ENCODE data around the gene PLA2G10. TPM values are rescaled to one million over a fixed set of nuclear protein-coding genes. Genes with fewer than 3 reads are reported as not detected.

PLA2G10 gene
- total and polyA plus RNA-seq, 9 of the 15 experiments (the other 6 are each of a cell fraction or from before 2014, with no cell fraction given), result not detected

DNA sequence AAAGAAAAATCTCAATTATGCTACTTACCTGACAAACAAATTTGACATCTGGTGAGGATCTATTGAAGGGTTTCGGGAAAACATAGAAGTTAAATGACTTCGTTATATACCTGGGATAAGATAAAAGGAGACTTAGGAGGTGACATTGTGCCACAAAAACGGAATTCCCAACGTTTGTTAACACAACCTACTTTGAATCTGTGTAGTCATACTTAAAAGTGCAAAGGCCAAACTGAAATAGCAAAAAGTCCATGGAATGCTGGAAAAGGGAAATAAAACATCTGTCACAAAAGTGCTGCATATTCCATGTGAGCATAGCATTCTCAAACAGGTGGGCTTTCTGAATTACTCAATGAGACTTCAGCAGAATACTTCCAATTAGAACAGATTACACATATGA lies 67.0 kb downstream of the PLA2G10 start (continued):
- TF ChIP-seq, protein P1, sequence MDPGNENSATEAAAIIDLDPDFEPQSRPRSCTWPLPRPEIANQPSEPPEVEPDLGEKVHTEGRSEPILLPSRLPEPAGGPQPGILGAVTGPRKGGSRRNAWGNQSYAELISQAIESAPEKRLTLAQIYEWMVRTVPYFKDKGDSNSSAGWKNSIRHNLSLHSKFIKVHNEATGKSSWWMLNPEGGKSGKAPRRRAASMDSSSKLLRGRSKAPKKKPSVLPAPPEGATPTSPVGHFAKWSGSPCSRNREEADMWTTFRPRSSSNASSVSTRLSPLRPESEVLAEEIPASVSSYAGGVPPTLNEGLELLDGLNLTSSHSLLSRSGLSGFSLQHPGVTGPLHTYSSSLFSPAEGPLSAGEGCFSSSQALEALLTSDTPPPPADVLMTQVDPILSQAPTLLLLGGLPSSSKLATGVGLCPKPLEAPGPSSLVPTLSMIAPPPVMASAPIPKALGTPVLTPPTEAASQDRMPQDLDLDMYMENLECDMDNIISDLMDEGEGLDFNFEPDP (CRISPR knock-in tag; IDR thresholded peaks at IDR 0.05), result no peak
- TF ChIP-seq KDM5B (IDR thresholded peaks at IDR 0.05; ENCODE audit: insufficient replicate concordance, low read depth, low read length), result no peak
- no peak for TF ChIP-seq SMARCE1 (IDR thresholded peaks at IDR 0.05)
- no peak for TF ChIP-seq POLR2G (IDR thresholded peaks at IDR 0.05; ENCODE audit: low read depth, low read length)
- TF ChIP-seq ZNF253 (CRISPR knock-in tag; conservative IDR thresholded peaks at IDR 0.05), result no peak
- TF ChIP-seq BHLHE40 (IDR thresholded peaks at IDR 0.05; ENCODE audit: low read length), result no peak

Small RNAs within 50 kb of the gene (small RNA-seq; reads per million reads assigned to genes)
- gene RNU7-125P, result not detected

Other genes with a start within 250 kb of the PLA2G10 start
- gene PARN, start 64.0 kb downstream of the PLA2G10 start, total RNA-seq (2014; rRNA removed), result 23.6 and 29.6 TPM in 2 replicates
- gene PARN, start 64.0 kb downstream of the PLA2G10 start, total RNA-seq (2014; rRNA removed; fragmentation: Illumina TruSeq; extraction: Trizol), result 41.3 and 50.3 TPM in 2 replicates
- gene PARN, start 64.0 kb downstream of the PLA2G10 start, total RNA-seq (2015; rRNA removed; fragmentation: Illumina TruSeq; extraction: Trizol), result 44.8 and 48.1 TPM in 2 replicates
- gene PARN, start 64.0 kb downstream of the PLA2G10 start, total RNA-seq (2021), result 30.5 and 36.3 TPM in 2 replicates
- 33.6 and 40.4 TPM in 2 replicates for gene PARN, start 64.0 kb downstream of the PLA2G10 start, polyA plus RNA-seq (2011; rRNA removed)
- 47.0 and 51.3 TPM in 2 replicates for gene PARN, start 64.0 kb downstream of the PLA2G10 start, polyA plus RNA-seq (2014; fragmentation: Illumina TruSeq; extraction: Trizol)
- 10 to 100 TPM in 1 of 2 experiments, 1 to 10 TPM in 1; 9.6 to 18.5 TPM for gene PARN, start 64.0 kb downstream of the PLA2G10 start, polyA plus RNA-seq (2014; fragmentation: Nextera tagmentation; extraction: Ambion mirVana)
- gene PARN, start 64.0 kb downstream of the PLA2G10 start, polyA plus RNA-seq (2014; rRNA removed), result 42.1 and 45.9 TPM in 2 replicates
- 42.8 and 45.0 TPM in 2 replicates for gene BFAR, start 61.4 kb downstream of the PLA2G10 start, total RNA-seq (2014; rRNA removed)
- gene BFAR, start 61.4 kb downstream of the PLA2G10 start, total RNA-seq (2014; rRNA removed; fragmentation: Illumina TruSeq; extraction: Trizol), result 62.5 and 81.4 TPM in 2 replicates
- 58.1 and 60.4 TPM in 2 replicates for gene BFAR, start 61.4 kb downstream of the PLA2G10 start, total RNA-seq (2015; rRNA removed; fragmentation: Illumina TruSeq; extraction: Trizol)
- 53.5 and 58.2 TPM in 2 replicates for gene BFAR, start 61.4 kb downstream of the PLA2G10 start, total RNA-seq (2021)
- 54.1 and 71.9 TPM in 2 replicates for gene BFAR, start 61.4 kb downstream of the PLA2G10 start, polyA plus RNA-seq (2011; rRNA removed)
- 82.6 and 82.8 TPM in 2 replicates for gene BFAR, start 61.4 kb downstream of the PLA2G10 start, polyA plus RNA-seq (2014; fragmentation: Illumina TruSeq; extraction: Trizol)
- gene BFAR, start 61.4 kb downstream of the PLA2G10 start, polyA plus RNA-seq (2014; fragmentation: Nextera tagmentation; extraction: Ambion mirVana), result 10 to 100 TPM; 55.2 to 57.7 TPM
- 61.8 and 70.5 TPM in 2 replicates for gene BFAR, start 61.4 kb downstream of the PLA2G10 start, polyA plus RNA-seq (2014; rRNA removed)
- 2.0 TPM in 2 replicates for gene NPIPA3, start 9.1 kb upstream of the PLA2G10 start, total RNA-seq (2014; rRNA removed)
- gene NPIPA3, start 9.1 kb upstream of the PLA2G10 start, total RNA-seq (2014; rRNA removed; fragmentation: Illumina TruSeq; extraction: Trizol), result 4.0 and 4.5 TPM in 2 replicates
- 1.9 and 4.8 TPM in 2 replicates for gene NPIPA3, start 9.1 kb upstream of the PLA2G10 start, total RNA-seq (2015; rRNA removed; fragmentation: Illumina TruSeq; extraction: Trizol)
- gene NPIPA3, start 9.1 kb upstream of the PLA2G10 start, total RNA-seq (2021), result 3.4 and 3.8 TPM in 2 replicates
- 1.4 TPM in 2 replicates for gene NPIPA3, start 9.1 kb upstream of the PLA2G10 start, polyA plus RNA-seq (2011; rRNA removed)
- 2.7 and 5.2 TPM in 2 replicates for gene NPIPA3, start 9.1 kb upstream of the PLA2G10 start, polyA plus RNA-seq (2014; fragmentation: Illumina TruSeq; extraction: Trizol)
- gene NPIPA3, start 9.1 kb upstream of the PLA2G10 start, polyA plus RNA-seq (2014; fragmentation: Nextera tagmentation; extraction: Ambion mirVana), result 1 to 10 TPM; 1.1 to 1.9 TPM
- 6.6 and 8.8 TPM in 2 replicates for gene NPIPA3, start 9.1 kb upstream of the PLA2G10 start, polyA plus RNA-seq (2014; rRNA removed)
- 2.0 TPM in 2 replicates for gene NPIPA2, start 48.2 kb upstream of the PLA2G10 start, total RNA-seq (2014; rRNA removed)
- gene NPIPA2, start 48.2 kb upstream of the PLA2G10 start, total RNA-seq (2014; rRNA removed; fragmentation: Illumina TruSeq; extraction: Trizol), result 1.4 and 4.3 TPM in 2 replicates
- 4.0 and 4.3 TPM in 2 replicates for gene NPIPA2, start 48.2 kb upstream of the PLA2G10 start, total RNA-seq (2015; rRNA removed; fragmentation: Illumina TruSeq; extraction: Trizol)
- 4.5 and 6.2 TPM in 2 replicates for gene NPIPA2, start 48.2 kb upstream of the PLA2G10 start, total RNA-seq (2021)
- gene NPIPA2, start 48.2 kb upstream of the PLA2G10 start, polyA plus RNA-seq (2011; rRNA removed), result 0.83 and 1.3 TPM in 2 replicates
- gene NPIPA2, start 48.2 kb upstream of the PLA2G10 start, polyA plus RNA-seq (2014; fragmentation: Illumina TruSeq; extraction: Trizol), result 2.1 and 6.6 TPM in 2 replicates
- under 1 TPM; 0.14 to 0.23 TPM for gene NPIPA2, start 48.2 kb upstream of the PLA2G10 start, polyA plus RNA-seq (2014; fragmentation: Nextera tagmentation; extraction: Ambion mirVana)
- gene NPIPA2, start 48.2 kb upstream of the PLA2G10 start, polyA plus RNA-seq (2014; rRNA removed), result 3.9 and 5.1 TPM in 2 replicates
- 30.3 and 49.3 TPM in 2 replicates for gene NOMO1, start 139.4 kb upstream of the PLA2G10 start, total RNA-seq (2014; rRNA removed)
- gene NOMO1, start 139.4 kb upstream of the PLA2G10 start, total RNA-seq (2014; rRNA removed; fragmentation: Illumina TruSeq; extraction: Trizol), result 39.0 and 42.1 TPM in 2 replicates
- gene NOMO1, start 139.4 kb upstream of the PLA2G10 start, total RNA-seq (2015; rRNA removed; fragmentation: Illumina TruSeq; extraction: Trizol), result 51.4 and 51.7 TPM in 2 replicates
- 74.2 and 76.9 TPM in 2 replicates for gene NOMO1, start 139.4 kb upstream of the PLA2G10 start, total RNA-seq (2021)
- gene NOMO1, start 139.4 kb upstream of the PLA2G10 start, polyA plus RNA-seq (2011; rRNA removed), result 34.6 and 38.7 TPM in 2 replicates
- 90.1 and 106 TPM in 2 replicates for gene NOMO1, start 139.4 kb upstream of the PLA2G10 start, polyA plus RNA-seq (2014; fragmentation: Illumina TruSeq; extraction: Trizol)
- 10 to 100 TPM; 13.3 to 21.7 TPM for gene NOMO1, start 139.4 kb upstream of the PLA2G10 start, polyA plus RNA-seq (2014; fragmentation: Nextera tagmentation; extraction: Ambion mirVana)
- gene NOMO1, start 139.4 kb upstream of the PLA2G10 start, polyA plus RNA-seq (2014; rRNA removed), result 27.2 and 36.5 TPM in 2 replicates
- gene NPIPA1, start 243.1 kb upstream of the PLA2G10 start, total RNA-seq (2014; rRNA removed), result 18.8 and 22.6 TPM in 2 replicates
- 18.5 and 21.2 TPM in 2 replicates for gene NPIPA1, start 243.1 kb upstream of the PLA2G10 start, total RNA-seq (2014; rRNA removed; fragmentation: Illumina TruSeq; extraction: Trizol)
- 22.3 and 27.2 TPM in 2 replicates for gene NPIPA1, start 243.1 kb upstream of the PLA2G10 start, total RNA-seq (2015; rRNA removed; fragmentation: Illumina TruSeq; extraction: Trizol)
- 45.4 and 48.7 TPM in 2 replicates for gene NPIPA1, start 243.1 kb upstream of the PLA2G10 start, total RNA-seq (2021)
- gene NPIPA1, start 243.1 kb upstream of the PLA2G10 start, polyA plus RNA-seq (2011; rRNA removed), result 35.9 and 49.4 TPM in 2 replicates
- 27.2 and 36.1 TPM in 2 replicates for gene NPIPA1, start 243.1 kb upstream of the PLA2G10 start, polyA plus RNA-seq (2014; fragmentation: Illumina TruSeq; extraction: Trizol)
- gene NPIPA1, start 243.1 kb upstream of the PLA2G10 start, polyA plus RNA-seq (2014; fragmentation: Nextera tagmentation; extraction: Ambion mirVana), result 1 to 10 TPM; 8.2 TPM
- gene NPIPA1, start 243.1 kb upstream of the PLA2G10 start, polyA plus RNA-seq (2014; rRNA removed), result 38.9 and 44.7 TPM in 2 replicates